ENCODE results near the gene TMEM63A.

The TMEM63A gene

GRCh38 chr1:225845571-225846259, 36.5 kb downstream of the TMEM63A start:
- no CpG with 5 or more reads among the region's 13 CpGs for WGBS (ENCODE audit: extremely low coverage, insufficient coverage, insufficient read length)

GRCh38 chr1:225845097-225845496, 37.1 kb downstream of the TMEM63A start:
- H3K27me3 ChIP-seq (ENCODE audit: insufficient read depth, low read length), result no peaks in the 10 kb centered on the region
- H2BK5ac ChIP-seq (ENCODE audit: low read depth, low read length, poor library complexity), result no peak overlapping the region
- no peak overlapping the region for H3K9ac ChIP-seq (ENCODE audit: low read length)
- no peak overlapping the region for H3K4me3 ChIP-seq (ENCODE audit: low read depth, low read length)
- no peaks in the 10 kb centered on the region for H3K79me2 ChIP-seq (ENCODE audit: control insufficient read depth, insufficient read depth, low read length, poor library complexity)
- H3K14ac ChIP-seq (ENCODE audit: low read length), result no peak overlapping the region
- H4K91ac ChIP-seq (ENCODE audit: low read depth, low read length), result no peak overlapping the region
- no peak overlapping the region for H2BK12ac ChIP-seq (ENCODE audit: low read length)
- no peaks in the 10 kb centered on the region for H3K79me1 ChIP-seq (ENCODE audit: low read length)
- no peak overlapping the region for H3K4me2 ChIP-seq (ENCODE audit: low read length)
- peaks cover 2 to 4% of the 10 kb centered on the region in 2 experiments for H3K4me1 ChIP-seq (ENCODE audit: control insufficient read depth in 1 of 2, insufficient read depth in 2 of 2, low read length in 2 of 2)
- no CpG with 5 or more reads among the region's 14 CpGs for WGBS (ENCODE audit: extremely low coverage, insufficient coverage, insufficient read length)
- H3K23ac ChIP-seq (ENCODE audit: low read length), result no peak overlapping the region
- no peak for DNase-seq
- H2AFZ ChIP-seq (ENCODE audit: insufficient read depth, low read length, poor library complexity), result no peak overlapping the region
- H3K9me3 ChIP-seq (ENCODE audit: insufficient read depth, low read depth, low read length), result peaks cover 3% of the 10 kb centered on the region
- no peak overlapping the region for H4K12ac ChIP-seq (ENCODE audit: low read depth, low read length)
- H2AK5ac ChIP-seq (ENCODE audit: low read length), result no peak overlapping the region
- H3K4ac ChIP-seq (ENCODE audit: low read depth, low read length), result no peak overlapping the region
- peaks cover 26% of the 10 kb centered on the region in 2 experiments for H3K36me3 ChIP-seq (ENCODE audit: control insufficient read depth in 1 of 2, insufficient read depth in 2 of 2, low read length in 2 of 2)
- H3K27ac ChIP-seq (ENCODE audit: low read depth, low read length), result no peak overlapping the region
- H4K8ac ChIP-seq (ENCODE audit: low read depth, low read length), result no peak overlapping the region
- no peak overlapping the region for H3K18ac ChIP-seq (ENCODE audit: low read length)
- H2BK120ac ChIP-seq (ENCODE audit: insufficient read depth, low read length, poor library complexity), result no peak overlapping the region

More at GRCh38 chr1:225845571-225846259, 36.5 kb downstream of the TMEM63A start:
- no peak overlapping the region for H3K18ac ChIP-seq (ENCODE audit: low read length)
- H3K4me2 ChIP-seq (ENCODE audit: low read length), result no peak overlapping the region
- H3K4ac ChIP-seq (ENCODE audit: low read depth, low read length), result no peak overlapping the region
- H3K23ac ChIP-seq (ENCODE audit: low read length), result no peak overlapping the region
- DNase-seq, result peak; percentile 56 to 80
- peaks cover 3% of the 10 kb centered on the region for H3K9me3 ChIP-seq (ENCODE audit: insufficient read depth, low read depth, low read length)
- no peak overlapping the region for H2BK12ac ChIP-seq (ENCODE audit: low read length)
- H3K79me1 ChIP-seq (ENCODE audit: low read length), result no peaks in the 10 kb centered on the region
- H3K4me3 ChIP-seq (ENCODE audit: low read depth, low read length), result no peak overlapping the region
- H2BK5ac ChIP-seq (ENCODE audit: low read depth, low read length, poor library complexity), result no peak overlapping the region
- H4K91ac ChIP-seq (ENCODE audit: low read depth, low read length), result no peak overlapping the region
- peaks cover 2 to 4% of the 10 kb centered on the region in 2 experiments for H3K4me1 ChIP-seq (ENCODE audit: control insufficient read depth in 1 of 2, insufficient read depth in 2 of 2, low read length in 2 of 2)
- no peak overlapping the region for H3K14ac ChIP-seq (ENCODE audit: low read length)
- no peak overlapping the region for H2AFZ ChIP-seq (ENCODE audit: insufficient read depth, low read length, poor library complexity)
- peaks cover 26% of the 10 kb centered on the region in 2 experiments for H3K36me3 ChIP-seq (ENCODE audit: control insufficient read depth in 1 of 2, insufficient read depth in 2 of 2, low read length in 2 of 2)
- H2BK120ac ChIP-seq (ENCODE audit: insufficient read depth, low read length, poor library complexity), result no peak overlapping the region
- no peak overlapping the region for H3K9ac ChIP-seq (ENCODE audit: low read length)
- H3K27ac ChIP-seq (ENCODE audit: low read depth, low read length), result no peak overlapping the region
- no peak overlapping the region for H4K8ac ChIP-seq (ENCODE audit: low read depth, low read length)
- no peaks in the 10 kb centered on the region for H3K27me3 ChIP-seq (ENCODE audit: insufficient read depth, low read length)
- no peaks in the 10 kb centered on the region for H3K79me2 ChIP-seq (ENCODE audit: control insufficient read depth, insufficient read depth, low read length, poor library complexity)
- no peak overlapping the region for H4K12ac ChIP-seq (ENCODE audit: low read depth, low read length)
- no peak overlapping the region for H2AK5ac ChIP-seq (ENCODE audit: low read length)

- Histone ChIP-seq H3K9ac (ENCODE audit: low read length) (no peak overlapping the region), H3K9me3 (ENCODE audit: insufficient read depth, low read depth, low read length) (peaks cover 1% of the 10 kb centered on the region), H3K4ac (ENCODE audit: low read depth, low read length) (no peak overlapping the region), H3K79me2 (ENCODE audit: control insufficient read depth, insufficient read depth, low read length, poor library complexity) (no peaks in the 10 kb centered on the region), H2BK12ac (ENCODE audit: low read length) (no peak overlapping the region), H2AK5ac (ENCODE audit: low read length) (no peak overlapping the region), H4K91ac (ENCODE audit: low read depth, low read length) (no peak overlapping the region), H3K4me3 (ENCODE audit: low read depth, low read length) (no peak overlapping the region), H2AFZ (ENCODE audit: insufficient read depth, low read length, poor library complexity) (no peak overlapping the region), H3K79me1 (ENCODE audit: low read length) (no peaks in the 10 kb centered on the region), H2BK5ac (ENCODE audit: low read depth, low read length, poor library complexity) (no peak overlapping the region), H4K12ac (ENCODE audit: low read depth, low read length) (no peak overlapping the region), H2BK120ac (ENCODE audit: insufficient read depth, low read length, poor library complexity) (no peak overlapping the region), H3K36me3 (ENCODE audit: control insufficient read depth in 1 of 2, insufficient read depth in 2 of 2, low read length in 2 of 2) (peaks cover 29 to 30% of the 10 kb centered on the region in 2 experiments), H3K27ac (ENCODE audit: low read depth, low read length) (no peak overlapping the region), H4K8ac (ENCODE audit: low read depth, low read length) (no peak overlapping the region), H3K14ac (ENCODE audit: low read length) (no peak overlapping the region), H3K18ac (ENCODE audit: low read length) (no peak overlapping the region), H3K23ac (ENCODE audit: low read length) (no peak overlapping the region), H3K27me3 (ENCODE audit: insufficient read depth, low read length) (no peaks in the 10 kb centered on the region), H3K4me2 (ENCODE audit: low read length) (no peak overlapping the region), H3K4me1 (ENCODE audit: control insufficient read depth in 1 of 2, insufficient read depth in 2 of 2, low read length in 2 of 2) (peaks cover 2 to 4% of the 10 kb centered on the region in 2 experiments)
- WGBS (ENCODE audit: extremely low coverage, insufficient coverage, insufficient read length), result no CpG with 5 or more reads among the region's 18 CpGs
- no peak for DNase-seq
Measured at GRCh38 chr1:225844236-225845061, 37.7 kb downstream of the TMEM63A start.

- no peak overlapping the region for H2AFZ ChIP-seq (ENCODE audit: insufficient read depth, low read length, poor library complexity)
- H3K27me3 ChIP-seq (ENCODE audit: insufficient read depth, low read length), result no peaks in the 10 kb centered on the region
- H3K9ac ChIP-seq (ENCODE audit: low read length), result no peak overlapping the region
- DNase-seq, result no peak
- no peak overlapping the region for H4K12ac ChIP-seq (ENCODE audit: low read depth, low read length)
- H2BK120ac ChIP-seq (ENCODE audit: insufficient read depth, low read length, poor library complexity), result no peak overlapping the region
- no peak overlapping the region for H3K27ac ChIP-seq (ENCODE audit: low read depth, low read length)
- no CpG with 5 or more reads among the region's 6 CpGs for WGBS (ENCODE audit: extremely low coverage, insufficient coverage, insufficient read length)
- no peak overlapping the region for H3K4me3 ChIP-seq (ENCODE audit: low read depth, low read length)
- no peak overlapping the region for H2BK5ac ChIP-seq (ENCODE audit: low read depth, low read length, poor library complexity)
- H4K8ac ChIP-seq (ENCODE audit: low read depth, low read length), result no peak overlapping the region
- H3K23ac ChIP-seq (ENCODE audit: low read length), result no peak overlapping the region
- no peak overlapping the region for H2BK12ac ChIP-seq (ENCODE audit: low read length)
- no peak overlapping the region for H3K14ac ChIP-seq (ENCODE audit: low read length)
- H3K79me1 ChIP-seq (ENCODE audit: low read length), result no peaks in the 10 kb centered on the region
- H3K18ac ChIP-seq (ENCODE audit: low read length), result no peak overlapping the region
- no peak overlapping the region for H3K4me2 ChIP-seq (ENCODE audit: low read length)
- no peaks in the 10 kb centered on the region for H3K79me2 ChIP-seq (ENCODE audit: control insufficient read depth, insufficient read depth, low read length, poor library complexity)
- no peak overlapping the region for H4K91ac ChIP-seq (ENCODE audit: low read depth, low read length)
- no peak overlapping the region for H2AK5ac ChIP-seq (ENCODE audit: low read length)
- H3K4ac ChIP-seq (ENCODE audit: low read depth, low read length), result no peak overlapping the region
- peaks cover 1% of the 10 kb centered on the region for H3K9me3 ChIP-seq (ENCODE audit: insufficient read depth, low read depth, low read length)
- H3K4me1 ChIP-seq (ENCODE audit: control insufficient read depth in 1 of 2, insufficient read depth in 2 of 2, low read length in 2 of 2), result peaks cover 2 to 4% of the 10 kb centered on the region in 2 experiments
- peaks cover 38 to 40% of the 10 kb centered on the region in 2 experiments for H3K36me3 ChIP-seq (ENCODE audit: control insufficient read depth in 1 of 2, insufficient read depth in 2 of 2, low read length in 2 of 2)
Measured at GRCh38 chr1:225843426-225843795, 38.8 kb downstream of the TMEM63A start.
